Uterus (tissue), 2 donors: Measurements from ENCODE around the gene ELL2.

Source experiments
- CTCF ChIP-seq, 4 experiments: fragments of 200-600 bp in 2 of 4; fragments of 450-650 bp in 2 of 4; sonication (generic) in 2 of 4; IDR thresholded peaks; one replicate each; pipeline ENCODE4 v1.5.1; 2016 to 2019; ENCODE audit warnings: antibody characterized with exemption in 4 of 4, mild to moderate bottlenecking in 2 of 4, moderate library complexity in 1 of 4
- POLR2A ChIP-seq, 2 donors: fragments of 450-650 bp; IDR thresholded peaks; one replicate each; pipeline ENCODE4 v1.6.1; 2016; ENCODE audit warnings: antibody characterized with exemption in 2 of 2, mild to moderate bottlenecking in 1 of 2, moderate library complexity in 1 of 2

DNA sequence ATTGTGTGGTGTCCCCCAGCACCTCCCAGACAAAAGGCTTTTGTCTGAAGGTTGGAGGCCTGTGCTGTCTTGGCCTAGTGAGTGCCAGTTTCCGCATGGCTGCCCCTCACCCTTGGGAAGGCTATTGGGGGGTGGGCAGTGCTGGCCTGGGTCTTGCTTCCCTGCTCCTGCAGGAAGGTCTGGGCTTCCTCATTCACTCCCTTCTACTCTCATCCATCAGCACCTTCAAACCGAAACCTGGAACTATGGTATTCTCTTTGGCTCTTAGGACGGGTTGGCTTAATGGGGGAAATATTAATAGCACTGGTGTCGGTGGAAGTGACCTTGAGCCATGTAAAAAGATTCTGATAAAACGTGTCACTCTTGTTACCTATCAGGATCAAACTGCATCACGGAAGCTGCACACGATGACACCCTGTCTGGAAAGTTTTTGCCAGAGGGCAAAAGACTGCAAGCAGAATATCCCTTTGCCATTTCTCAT is 105.1 kb downstream of the ELL2 start:
- TF ChIP-seq POLR2A (IDR thresholded peaks at IDR 0.05), result no peak
- no peak for TF ChIP-seq CTCF (IDR thresholded peaks at IDR 0.05)
